ENCODE measurements around the gene HELZ2. TPM values are rescaled to one million over a fixed set of nuclear protein-coding genes. Genes with fewer than 3 reads are reported as not detected.
"Not testable (repeated sequence)": the region's sequence is repeated elsewhere in the genome, so short reads cannot be mapped to it uniquely, and the experiment has no call there.

HELZ2 gene
- total RNA-seq, 1 experiment from 2014 or later, result 135 TPM

DNA sequence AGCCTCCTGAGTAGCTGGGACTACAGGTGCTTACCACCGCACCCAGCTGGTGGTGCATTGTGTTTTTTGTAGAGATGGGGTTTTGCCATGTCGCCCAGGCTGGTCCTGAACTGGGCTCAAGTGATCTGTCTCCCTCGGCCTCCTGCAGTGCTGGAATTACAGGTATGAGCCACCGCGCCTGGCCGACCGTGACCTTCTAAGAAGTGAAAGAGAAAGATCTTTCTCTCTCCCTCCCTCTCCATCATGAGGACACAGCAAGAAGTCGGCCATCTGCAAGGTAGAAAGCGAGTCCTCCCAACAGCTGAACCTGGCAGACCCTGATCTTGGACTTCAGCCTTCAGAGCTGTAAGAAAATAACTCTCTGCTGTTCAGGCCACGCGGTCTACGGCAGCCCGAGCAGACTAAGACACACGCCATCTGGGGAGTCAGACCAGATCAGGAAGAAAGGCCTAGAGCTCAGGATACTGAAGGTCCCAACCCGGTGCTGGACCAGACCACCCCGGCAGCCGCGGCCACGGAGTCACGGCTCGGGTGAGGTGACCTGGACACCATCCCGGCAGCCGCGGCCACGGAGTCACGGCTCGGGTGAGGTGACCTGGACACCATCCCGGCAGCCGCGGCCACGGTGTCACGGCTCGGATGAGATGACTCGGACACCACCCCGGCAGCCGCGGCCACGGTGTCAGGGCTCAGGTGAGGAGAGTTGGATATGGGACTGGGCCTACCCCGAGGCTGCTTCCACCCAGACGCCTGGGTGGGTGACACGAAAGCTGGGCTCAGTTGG lies 43.2 kb upstream of the HELZ2 start:
- TF ChIP-seq, protein P1, sequence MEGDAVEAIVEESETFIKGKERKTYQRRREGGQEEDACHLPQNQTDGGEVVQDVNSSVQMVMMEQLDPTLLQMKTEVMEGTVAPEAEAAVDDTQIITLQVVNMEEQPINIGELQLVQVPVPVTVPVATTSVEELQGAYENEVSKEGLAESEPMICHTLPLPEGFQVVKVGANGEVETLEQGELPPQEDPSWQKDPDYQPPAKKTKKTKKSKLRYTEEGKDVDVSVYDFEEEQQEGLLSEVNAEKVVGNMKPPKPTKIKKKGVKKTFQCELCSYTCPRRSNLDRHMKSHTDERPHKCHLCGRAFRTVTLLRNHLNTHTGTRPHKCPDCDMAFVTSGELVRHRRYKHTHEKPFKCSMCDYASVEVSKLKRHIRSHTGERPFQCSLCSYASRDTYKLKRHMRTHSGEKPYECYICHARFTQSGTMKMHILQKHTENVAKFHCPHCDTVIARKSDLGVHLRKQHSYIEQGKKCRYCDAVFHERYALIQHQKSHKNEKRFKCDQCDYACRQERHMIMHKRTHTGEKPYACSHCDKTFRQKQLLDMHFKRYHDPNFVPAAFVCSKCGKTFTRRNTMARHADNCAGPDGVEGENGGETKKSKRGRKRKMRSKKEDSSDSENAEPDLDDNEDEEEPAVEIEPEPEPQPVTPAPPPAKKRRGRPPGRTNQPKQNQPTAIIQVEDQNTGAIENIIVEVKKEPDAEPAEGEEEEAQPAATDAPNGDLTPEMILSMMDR (IDR thresholded peaks at IDR 0.05; ENCODE audit: unreplicated experiment), result no peak
- BruUV-seq (replicated peaks), result no TSS peak
- H3K4me3 Mint-ChIP-seq (ENCODE audit: low read depth, unreplicated experiment), result no peak overlapping the region
- DNase-seq, result no peak
- CTCF ChIA-PET, result interaction anchor here (1.6 kb wide), 1 partner anchor 24 kb away, joined by 3 read pairs; no protein-coding TSS in a partner anchor
- H3K36me3 Mint-ChIP-seq (ENCODE audit: insufficient read depth, unreplicated experiment), result peaks cover 6% of the 10 kb centered on the region
- H3K27me3 Mint-ChIP-seq (ENCODE audit: unreplicated experiment), result no peaks in the 10 kb centered on the region
- intact Hi-C loops (cut with micrococcal nuclease; ENCODE audit: unreplicated experiment), result no loop called here
- H3K9me3 Mint-ChIP-seq (ENCODE audit: low read depth, unreplicated experiment), result peaks cover 5% of the 10 kb centered on the region
- H3K4me1 Mint-ChIP-seq (ENCODE audit: low read depth, unreplicated experiment), result no peaks in the 10 kb centered on the region
- H3K27ac Mint-ChIP-seq (ENCODE audit: unreplicated experiment), result no peak overlapping the region

DNA sequence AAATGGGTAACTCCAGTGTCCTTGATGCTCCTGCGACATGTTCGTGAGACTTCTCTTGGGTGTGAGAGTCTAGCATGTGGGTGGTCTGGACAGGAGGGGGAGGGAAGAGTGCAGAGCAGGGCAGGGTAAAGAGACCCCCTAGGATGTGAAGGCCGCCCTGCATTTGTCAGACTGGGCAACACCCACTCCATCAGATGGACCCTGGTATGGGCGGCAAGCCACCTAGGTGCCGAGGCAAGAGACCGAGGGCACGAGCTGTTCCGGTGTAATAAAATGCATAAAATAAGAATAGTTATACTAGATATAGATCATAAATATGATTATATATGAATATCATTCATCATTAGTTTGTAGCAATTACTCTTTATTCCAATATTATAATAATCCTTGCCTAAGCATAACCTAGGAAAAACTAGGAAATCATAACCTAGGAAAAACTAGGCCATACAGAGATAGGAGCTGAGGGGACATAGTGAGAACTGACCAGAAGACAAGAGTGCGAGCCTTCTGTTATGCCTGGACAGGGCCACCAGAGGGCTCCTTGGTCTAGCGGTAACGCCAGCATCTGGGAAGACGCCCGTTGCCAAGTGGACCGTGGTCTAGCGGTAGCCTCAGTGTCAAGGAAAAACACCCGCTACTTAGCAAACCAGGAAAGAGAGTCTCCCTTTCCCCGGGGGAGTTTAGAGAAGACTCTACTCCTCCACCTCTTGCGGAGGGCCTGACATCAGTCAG lies 40.0 kb upstream of the HELZ2 start:
- H3K27me3 Mint-ChIP-seq (ENCODE audit: unreplicated experiment); H3K4me3 Mint-ChIP-seq (ENCODE audit: low read depth, unreplicated experiment); intact Hi-C loops (cut with micrococcal nuclease; ENCODE audit: unreplicated experiment); BruUV-seq (replicated peaks); DNase-seq; H3K27ac Mint-ChIP-seq (ENCODE audit: unreplicated experiment); H3K9me3 Mint-ChIP-seq (ENCODE audit: low read depth, unreplicated experiment); H3K4me1 Mint-ChIP-seq (ENCODE audit: low read depth, unreplicated experiment); H3K36me3 Mint-ChIP-seq (ENCODE audit: insufficient read depth, unreplicated experiment): not testable (repeated sequence)
- CTCF ChIA-PET, result interaction anchor here (1.0 kb wide), 1 partner anchor 28 kb away, joined by 3 read pairs; no protein-coding TSS in a partner anchor

DNA sequence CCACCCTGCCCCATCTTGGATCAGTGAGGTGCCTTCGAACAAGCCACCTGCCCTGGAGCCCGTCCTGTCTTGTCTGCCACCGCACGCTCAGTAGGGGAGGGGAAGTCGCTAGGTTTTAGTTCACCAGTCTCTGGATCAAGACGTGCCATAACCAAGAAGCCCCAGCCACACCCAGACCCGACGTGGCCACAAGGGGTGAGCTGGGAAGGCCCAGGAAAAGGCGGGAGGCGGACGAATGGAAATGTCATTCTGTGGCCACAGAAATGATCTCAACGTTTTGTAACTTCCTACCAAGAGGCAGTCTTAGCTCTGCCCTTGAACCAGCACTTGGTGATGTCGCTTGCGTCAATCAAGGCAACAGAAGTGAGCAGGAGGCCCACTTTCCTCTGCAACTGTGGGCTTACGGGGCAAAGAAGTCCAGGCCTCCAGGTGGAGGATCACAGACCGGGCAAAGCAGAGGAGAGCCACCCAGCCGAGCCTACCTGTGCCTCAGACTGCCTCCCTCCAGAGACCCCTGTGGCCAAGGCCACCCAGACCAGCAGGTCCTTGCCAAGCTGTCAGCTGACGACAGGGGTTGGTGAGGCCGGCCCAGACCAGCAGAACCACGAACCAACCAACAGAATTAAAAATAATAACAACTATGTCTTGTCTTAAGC lies 38.4 kb upstream of the HELZ2 start:
- peaks cover 5% of the 10 kb centered on the region for H3K9me3 Mint-ChIP-seq (ENCODE audit: low read depth, unreplicated experiment)
- CTCF ChIA-PET, result no interaction called here
- no TSS peak for BruUV-seq (replicated peaks)
- H3K36me3 Mint-ChIP-seq (ENCODE audit: insufficient read depth, unreplicated experiment), result peaks cover 6% of the 10 kb centered on the region
- no peaks in the 10 kb centered on the region for H3K27me3 Mint-ChIP-seq (ENCODE audit: unreplicated experiment)
- TF ChIP-seq, protein P1 (IDR thresholded peaks at IDR 0.05; ENCODE audit: unreplicated experiment), result no peak
- no peaks in the 10 kb centered on the region for H3K4me1 Mint-ChIP-seq (ENCODE audit: low read depth, unreplicated experiment)
- intact Hi-C loops (cut with micrococcal nuclease; ENCODE audit: unreplicated experiment), result no loop called here
- no peak overlapping the region for H3K27ac Mint-ChIP-seq (ENCODE audit: unreplicated experiment)
- DNase-seq, result no peak
- no peak overlapping the region for H3K4me3 Mint-ChIP-seq (ENCODE audit: low read depth, unreplicated experiment)

DNA sequence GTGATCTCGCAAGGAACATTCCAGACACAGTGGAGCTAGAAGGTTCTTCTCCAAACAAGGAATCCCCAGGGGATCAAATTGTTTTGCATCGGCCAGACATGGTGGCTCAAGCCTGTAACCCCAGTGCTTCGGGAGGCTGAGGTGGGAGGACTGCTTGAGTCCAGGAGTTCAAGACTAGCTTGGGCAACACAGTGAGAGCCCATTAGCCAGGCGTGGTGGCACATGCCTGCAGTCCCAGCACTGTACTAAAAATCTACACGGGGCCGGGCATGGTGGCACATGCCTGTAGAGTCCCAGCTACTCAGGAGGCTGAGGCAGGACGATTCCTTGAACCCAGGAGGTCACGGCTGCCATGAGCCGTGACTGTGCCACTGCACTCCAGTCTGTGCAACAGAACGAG lies 37.6 kb upstream of the HELZ2 start:
- CTCF ChIA-PET, result no interaction called here
- H3K4me3 Mint-ChIP-seq (ENCODE audit: low read depth, unreplicated experiment), result no peak overlapping the region
- H3K9me3 Mint-ChIP-seq (ENCODE audit: low read depth, unreplicated experiment), result peaks cover 5% of the 10 kb centered on the region
- no peaks in the 10 kb centered on the region for H3K27me3 Mint-ChIP-seq (ENCODE audit: unreplicated experiment)
- no peak overlapping the region for H3K27ac Mint-ChIP-seq (ENCODE audit: unreplicated experiment)
- BruUV-seq (replicated peaks), result no TSS peak
- no peak for DNase-seq
- intact Hi-C loops (cut with micrococcal nuclease; ENCODE audit: unreplicated experiment), result no loop called here
- peaks cover 6% of the 10 kb centered on the region for H3K36me3 Mint-ChIP-seq (ENCODE audit: insufficient read depth, unreplicated experiment)
- H3K4me1 Mint-ChIP-seq (ENCODE audit: low read depth, unreplicated experiment), result no peaks in the 10 kb centered on the region
- TF ChIP-seq, protein P1 (IDR thresholded peaks at IDR 0.05; ENCODE audit: unreplicated experiment), result no peak

Measured in Calu3 (cell line).